Panc1 (cell line): Measurements from ENCODE around the gene KCNN2. TPM values are rescaled to one million over a fixed set of nuclear protein-coding genes. Genes with fewer than 3 reads are reported as not detected.

Source experiments
- ATAC-seq: fragments of 200-7000 bp; cut with Tn5 transposase; 2 replicates; pipeline ENCODE4 v1.9.1; 2020; ENCODE audit warnings: mild to moderate bottlenecking, moderate library complexity
- BruUV-seq: library from RNA; stranded (reverse); fragments of 400-500 nt; replicated peaks from 2 replicates; lab custom pipeline; 2021; lab: Mats Ljungman, UMichigan
- CTCF ChIA-PET: fragments of 300-600 bp; sonication (Branson Sonifier 250); formaldehyde crosslinking; loops from one replicate; lab custom pipeline; 2022; ENCODE audit warnings: antibody characterized with exemption; lab: Charles Lee
- POLR2A ChIA-PET: fragments of 300-600 bp; sonication (Branson Sonifier 250); formaldehyde crosslinking; loops from one replicate; lab custom pipeline; 2022; ENCODE audit warnings: antibody characterized with exemption; lab: Charles Lee
- DNase-seq: peaks from one replicate; pipeline ENCODE4 v3.0.0-alpha.2; 2010; ENCODE audit warnings: low read depth, low spot score
- H3K27ac ChIP-seq: 2 replicates; pipeline ENCODE4 v1.5.1; 2011; ENCODE audit warnings: mild to moderate bottlenecking, low read length, inconsistent platforms
- H3K27me3 ChIP-seq: fragments of 200-500 bp; sonication (Bioruptor generic); 2 replicates; pipeline ENCODE4 v1.6.0; 2014; ENCODE audit warnings: low read length, inconsistent platforms; ENCODE audit not compliant: control insufficient read depth, insufficient read depth
- H3K36me3 ChIP-seq: fragments of 200-500 bp; sonication (Bioruptor generic); 2 replicates; pipeline ENCODE4 v1.5.1; 2014; ENCODE audit warnings: inconsistent platforms, mild to moderate bottlenecking, low read length, moderate library complexity; ENCODE audit not compliant: control insufficient read depth, insufficient read depth
- H3K4me1 ChIP-seq: 2 replicates; pipeline ENCODE4 v1.5.1; 2011; ENCODE audit warnings: inconsistent platforms, mild to moderate bottlenecking, low read length, moderate library complexity; ENCODE audit not compliant: control insufficient read depth, insufficient read depth
- H3K4me3 ChIP-seq, 2 experiments: 2 replicates each; pipeline ENCODE4 v1.5.1; 2011 to 2012; ENCODE audit warnings: low read depth in 2 of 2, low read length in 2 of 2, mild to moderate bottlenecking in 2 of 2, inconsistent platforms in 1 of 2, moderate library complexity in 1 of 2
- H3K9me3 ChIP-seq: fragments of 200-500 bp; sonication (Bioruptor generic); 2 replicates; pipeline ENCODE4 v1.5.1; 2014; ENCODE audit warnings: low read depth, mild to moderate bottlenecking, inconsistent platforms, low read length, moderate library complexity; ENCODE audit not compliant: control insufficient read depth, insufficient read depth
- CTCF ChIP-seq: fragments of 450-650 bp; IDR thresholded peaks from 2 replicates; pipeline ENCODE4 v1.5.1; 2017; ENCODE audit warnings: mild to moderate bottlenecking
- POLR2AphosphoS5 ChIP-seq: IDR thresholded peaks from 2 replicates; pipeline ENCODE4 v1.6.1; 2012; ENCODE audit warnings: mild to moderate bottlenecking, low read depth, low read length, moderate library complexity
- REST ChIP-seq, 2 experiments: IDR thresholded peaks; 2 replicates each; pipeline ENCODE4 v1.6.1; 2011 to 2012; ENCODE audit warnings: low read depth in 2 of 2, control low read depth in 1 of 2, low read length in 1 of 2, mild to moderate bottlenecking in 1 of 2, moderate library complexity in 1 of 2; ENCODE audit not compliant: insufficient read depth in 1 of 2
- SIN3A ChIP-seq: IDR thresholded peaks from 2 replicates; pipeline ENCODE4 v1.6.1; 2012; ENCODE audit warnings: low read depth, mild to moderate bottlenecking, low read length, moderate library complexity, borderline replicate concordance; ENCODE audit not compliant: insufficient read depth
- TCF7L2 ChIP-seq: IDR thresholded peaks from 2 replicates; pipeline ENCODE4 v1.6.1; 2011; ENCODE audit warnings: mild to moderate bottlenecking, low read depth, low read length, inconsistent platforms
- in situ Hi-C: cut with HindIII; loops from 2 replicates; pipeline ENCODE4 v1.10.0; 2016; ENCODE audit warnings: low sequenced_read_pairs, low pct_unique_long_range_greater_than_20kb
- intact Hi-C: fragments of 100-400 bp; cut with micrococcal nuclease; formaldehyde crosslinking; loops from one replicate; pipeline ENCODE4 v1.10.0; 2022; ENCODE audit not compliant: unreplicated experiment
- total RNA-seq: library from RNA; stranded (reverse); gene quantifications from one replicate; pipeline ENCODE4 v1.2.1, GENCODE V29; 2021; ENCODE audit not compliant: unreplicated experiment

Gene KCNN2
- total RNA-seq, 1 experiment from 2014 or later, result not detected

- no peaks in the 10 kb centered on the region for H3K36me3 ChIP-seq
- ATAC-seq (no peak), DNase-seq (no peak)
- ChIA-PET POLR2A (no interaction called here), CTCF (no interaction called here)
- no peaks in the 10 kb centered on the region for H3K9me3 ChIP-seq
- no peak for TF ChIP-seq POLR2AphosphoS5
- TF ChIP-seq REST (IDR thresholded peaks at IDR 0.05; ENCODE audit: insufficient read depth in 1 of 2, low read depth in 2 of 2, low read length in 1 of 2), result no peak
- no peak for TF ChIP-seq CTCF
- TF ChIP-seq TCF7L2, result no peak
- in situ Hi-C loops (no loop called here), intact Hi-C loops (no loop called here)
- H3K27ac ChIP-seq, result no peak overlapping the region
- no peak overlapping the region for H3K4me3 ChIP-seq
- no peaks in the 10 kb centered on the region for H3K4me1 ChIP-seq
- BruUV-seq, result no TSS peak
- no peaks in the 10 kb centered on the region for H3K27me3 ChIP-seq
Observed at GRCh38 chr5:114477816-114478334, 116.0 kb downstream of the KCNN2 start.

- Histone ChIP-seq H3K4me1 (no peaks in the 10 kb centered on the region), H3K27ac (no peak overlapping the region), H3K4me3 (no peak overlapping the region), H3K27me3 (no peaks in the 10 kb centered on the region), H3K36me3 (no peaks in the 10 kb centered on the region), H3K9me3 (no peaks in the 10 kb centered on the region)
- no TSS peak for BruUV-seq
- CTCF ChIA-PET, result no interaction called here
- in situ Hi-C loops (no loop called here), intact Hi-C loops (no loop called here)
- TF ChIP-seq POLR2AphosphoS5, result no peak
- no peak for TF ChIP-seq SIN3A
- no peak for TF ChIP-seq TCF7L2
- no peak for TF ChIP-seq REST (IDR thresholded peaks at IDR 0.05; ENCODE audit: insufficient read depth in 1 of 2, low read depth in 2 of 2, low read length in 1 of 2)
- no peak for TF ChIP-seq CTCF
- ATAC-seq, result no peak
- no peak for DNase-seq
- POLR2A ChIA-PET, result no interaction called here
Observed at GRCh38 chr5:114500756-114501155, 138.9 kb downstream of the KCNN2 start.
